Mucosa of descending colon (tissue), 3 donors: ENCODE measurements around the gene DPYD. TPM values are rescaled to one million over a fixed set of nuclear protein-coding genes. Genes with fewer than 3 reads are reported as not detected.

ENCODE experiments used
- ATAC-seq: fragments of 200-7000 bp; cut with Tn5 transposase; one replicate; pipeline ENCODE4 v1.9.1; 2020; ENCODE audit warnings: mild to moderate bottlenecking, moderate library complexity
- DNase-seq, 3 donors: peaks; one replicate each; pipeline ENCODE4 v3.0.0-alpha.2; 2020
- H3K36me3 ChIP-seq: fragments of 200-600 bp; one replicate; pipeline ENCODE4 v1.8.0; 2021; ENCODE audit warnings: low read depth, mild to moderate bottlenecking
- H3K4me1 ChIP-seq: fragments of 200-600 bp; one replicate; pipeline ENCODE4 v1.8.0; 2021; ENCODE audit warnings: low read depth, mild to moderate bottlenecking
- H3K4me3 ChIP-seq: fragments of 200-600 bp; one replicate; pipeline ENCODE4 v1.8.0; 2021; ENCODE audit warnings: mild to moderate bottlenecking
- H3K9me3 ChIP-seq: fragments of 200-600 bp; one replicate; pipeline ENCODE4 v1.8.0; 2021; ENCODE audit warnings: mild to moderate bottlenecking
- intact Hi-C, 2 donors: fragments of 100-400 bp; cut with DNase I in 1 of 2; cut with micrococcal nuclease in 1 of 2; formaldehyde crosslinking; loops; one replicate each; pipeline versions ENCODE4 v1.11.0 to v1.11.1; 2022; cut with DNase I, micrococcal nuclease
- total RNA-seq, 3 donors: library from RNA; stranded (reverse); fragmentation: NEBNext Ultra II Directional in 2 of 3; extraction: Animal tissue kit (Norgen Biotek cat#: 25700) in 2 of 3; gene quantifications; one replicate each; pipeline versions ENCODE4 v1.2.1 to v1.2.4, GENCODE V29; 2021 to 2023
- TF ChIP-seq, protein P1 (sequence below): fragments of 200-600 bp; IDR thresholded peaks from one replicate; pipeline ENCODE4 v1.8.0; 2022; ENCODE audit warnings: antibody characterized with exemption, mild to moderate bottlenecking
- donor health status: DM: no; HTN: no; CAD: no; lungs with moderate emphysema.
- donor health status: DM: no; HTN: no; CAD: no.
- donor health status: DM: no; HTN: yes; CAD: no.

The DPYD gene
- total RNA-seq, 3 donors from 2014 or later: 13.8 to 33.3 (median 19.7) TPM

- H3K4me1 ChIP-seq: no peaks in the 10 kb centered on the region
- no peaks in the 10 kb centered on the region for H3K9me3 ChIP-seq
- no peaks in the 10 kb centered on the region for H3K36me3 ChIP-seq
- intact Hi-C loops: no loop called here
- no peak overlapping the region for H3K4me3 ChIP-seq
- TF ChIP-seq, protein P1, sequence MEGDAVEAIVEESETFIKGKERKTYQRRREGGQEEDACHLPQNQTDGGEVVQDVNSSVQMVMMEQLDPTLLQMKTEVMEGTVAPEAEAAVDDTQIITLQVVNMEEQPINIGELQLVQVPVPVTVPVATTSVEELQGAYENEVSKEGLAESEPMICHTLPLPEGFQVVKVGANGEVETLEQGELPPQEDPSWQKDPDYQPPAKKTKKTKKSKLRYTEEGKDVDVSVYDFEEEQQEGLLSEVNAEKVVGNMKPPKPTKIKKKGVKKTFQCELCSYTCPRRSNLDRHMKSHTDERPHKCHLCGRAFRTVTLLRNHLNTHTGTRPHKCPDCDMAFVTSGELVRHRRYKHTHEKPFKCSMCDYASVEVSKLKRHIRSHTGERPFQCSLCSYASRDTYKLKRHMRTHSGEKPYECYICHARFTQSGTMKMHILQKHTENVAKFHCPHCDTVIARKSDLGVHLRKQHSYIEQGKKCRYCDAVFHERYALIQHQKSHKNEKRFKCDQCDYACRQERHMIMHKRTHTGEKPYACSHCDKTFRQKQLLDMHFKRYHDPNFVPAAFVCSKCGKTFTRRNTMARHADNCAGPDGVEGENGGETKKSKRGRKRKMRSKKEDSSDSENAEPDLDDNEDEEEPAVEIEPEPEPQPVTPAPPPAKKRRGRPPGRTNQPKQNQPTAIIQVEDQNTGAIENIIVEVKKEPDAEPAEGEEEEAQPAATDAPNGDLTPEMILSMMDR: no peak
- no peak for ATAC-seq
- no peak for DNase-seq
Observed at GRCh38 chr1:97348599-97349265, 572.1 kb downstream of the DPYD start.

- Histone ChIP-seq H3K9me3 (no peaks in the 10 kb centered on the region), H3K36me3 (no peaks in the 10 kb centered on the region), H3K4me3 (no peak overlapping the region), H3K4me1 (no peaks in the 10 kb centered on the region)
- TF ChIP-seq, protein P1: no peak
- ATAC-seq (no peak), DNase-seq (no peak)
- intact Hi-C loops: no loop called here
Observed at GRCh38 chr1:97340951-97341350, 579.9 kb downstream of the DPYD start.

GRCh38 chr1:97338347-97338746 lies 582.5 kb downstream of the DPYD start:
- DNase-seq (no peak), ATAC-seq (no peak)
- H3K4me1 ChIP-seq: no peaks in the 10 kb centered on the region
- intact Hi-C loops: no loop called here
- no peak overlapping the region for H3K4me3 ChIP-seq
- TF ChIP-seq, protein P1: no peak
- no peaks in the 10 kb centered on the region for H3K36me3 ChIP-seq
- no peaks in the 10 kb centered on the region for H3K9me3 ChIP-seq

DNA sequence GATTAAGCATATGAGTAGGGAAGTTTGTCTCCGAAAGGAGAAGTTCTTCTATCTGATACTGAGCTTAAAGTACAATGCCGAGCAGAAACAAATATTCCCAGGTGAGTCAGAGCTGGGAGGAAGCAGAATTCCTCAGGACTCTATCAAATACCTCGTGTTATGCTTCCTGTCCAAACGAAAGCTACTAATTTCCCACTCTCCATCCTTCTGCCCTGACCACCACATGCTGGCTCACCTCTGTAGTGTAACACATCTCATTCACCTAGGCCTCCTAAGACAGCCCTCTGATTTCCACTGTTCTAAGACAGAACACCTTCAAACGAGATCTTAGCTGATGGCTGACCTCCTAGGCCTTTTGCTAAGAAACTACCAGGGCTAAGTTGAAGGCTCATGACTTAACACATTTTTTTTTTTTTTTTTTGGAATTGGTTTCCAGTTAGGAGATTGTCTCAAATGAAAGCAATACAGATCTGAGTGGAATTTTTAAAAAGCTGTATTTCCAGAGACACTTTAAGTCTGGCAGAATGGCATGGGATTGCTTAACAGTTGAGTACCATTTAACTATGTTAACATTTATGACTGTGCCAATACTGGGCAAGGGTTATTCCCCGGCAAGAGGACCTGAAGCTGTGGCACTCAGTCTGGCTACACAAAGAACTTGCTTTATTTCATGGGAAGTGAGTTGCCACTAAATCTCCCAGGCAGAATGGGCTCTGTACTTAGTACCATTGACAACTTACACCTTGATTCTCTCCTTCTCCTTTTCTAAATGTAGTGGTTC lies 583.4 kb downstream of the DPYD start:
- peak; percentile 72 for ATAC-seq
- TF ChIP-seq, protein P1: no peak

GRCh38 chr1:97334454-97334853 lies 586.4 kb downstream of the DPYD start:
- H3K4me1 ChIP-seq: no peaks in the 10 kb centered on the region
- TF ChIP-seq, protein P1: no peak
- intact Hi-C loops: no loop called here
- no peak for ATAC-seq
- no peaks in the 10 kb centered on the region for H3K9me3 ChIP-seq
- H3K36me3 ChIP-seq: no peaks in the 10 kb centered on the region
- no peak for DNase-seq
- H3K4me3 ChIP-seq: no peak overlapping the region

More for the DNA sequence above, 583.4 kb downstream of the DPYD start:
- H3K4me1 ChIP-seq: no peaks in the 10 kb centered on the region
- no peak for DNase-seq
- H3K36me3 ChIP-seq: no peaks in the 10 kb centered on the region
- H3K9me3 ChIP-seq: no peaks in the 10 kb centered on the region
- intact Hi-C loops: no loop called here
- no peak overlapping the region for H3K4me3 ChIP-seq
